H9 (cell line): ENCODE data around the gene PLXNA2. TPM values are rescaled to one million over a fixed set of nuclear protein-coding genes. Genes with fewer than 3 reads are reported as not detected.

Experiments used
- DNase-seq: peaks from one replicate; pipeline ENCODE4 v3.0.0-alpha.2; 2017
- H2AFZ ChIP-seq: one replicate; pipeline ENCODE4 v1.6.1; 2013; ENCODE audit warnings: mild to moderate bottlenecking, low read length, control low read depth, moderate library complexity
- H2AK5ac ChIP-seq: 2 replicates; pipeline ENCODE4 v1.6.1; 2013; ENCODE audit warnings: low read length, control low read depth, mixed read lengths; ENCODE audit not compliant: insufficient read length
- H2BK120ac ChIP-seq: one replicate; pipeline ENCODE4 v1.6.1; 2013; ENCODE audit warnings: low read depth, mild to moderate bottlenecking, low read length, control low read depth, inconsistent platforms; ENCODE audit not compliant: poor library complexity, severe bottlenecking
- H2BK12ac ChIP-seq: 2 replicates; pipeline ENCODE4 v1.6.1; 2013; ENCODE audit warnings: low read length, control low read depth, mixed read lengths, low read depth; ENCODE audit not compliant: insufficient read length
- H2BK15ac ChIP-seq: 2 replicates; pipeline ENCODE4 v1.6.1; 2013; ENCODE audit warnings: low read depth, low read length, control low read depth
- H2BK20ac ChIP-seq: one replicate; pipeline ENCODE4 v1.6.1; 2013; ENCODE audit warnings: low read depth, mild to moderate bottlenecking, low read length, control low read depth, inconsistent platforms; ENCODE audit not compliant: poor library complexity, severe bottlenecking
- H2BK5ac ChIP-seq: 2 replicates; pipeline ENCODE4 v1.6.1; 2013; ENCODE audit warnings: low read length, control low read depth, mixed read lengths; ENCODE audit not compliant: insufficient read length
- H3K14ac ChIP-seq: 2 replicates; pipeline ENCODE4 v1.6.1; 2013; ENCODE audit warnings: low read length, control low read depth; ENCODE audit not compliant: insufficient read depth
- H3K18ac ChIP-seq: 2 replicates; pipeline ENCODE4 v1.6.1; 2013; ENCODE audit warnings: low read depth, mild to moderate bottlenecking, mixed read lengths, low read length, control low read depth; ENCODE audit not compliant: insufficient read length
- H3K23ac ChIP-seq: 2 replicates; pipeline ENCODE4 v1.6.1; 2013; ENCODE audit warnings: low read length, control low read depth, mixed read lengths, low read depth; ENCODE audit not compliant: insufficient read length
- H3K23me2 ChIP-seq: 2 replicates; pipeline ENCODE4 v1.6.1; 2013; ENCODE audit warnings: low read depth, mild to moderate bottlenecking, mixed read lengths, low read length, control low read depth; ENCODE audit not compliant: insufficient read length, poor library complexity, severe bottlenecking
- H3K27ac ChIP-seq: 2 replicates; pipeline ENCODE4 v1.5.1; 2013; ENCODE audit warnings: low read length, control low read depth, mixed read lengths, low read depth; ENCODE audit not compliant: insufficient read length
- H3K27me3 ChIP-seq: 2 replicates; pipeline ENCODE4 v1.6.1; 2013; ENCODE audit warnings: low read length, control low read depth, inconsistent platforms; ENCODE audit not compliant: insufficient read depth
- H3K4ac ChIP-seq: 2 replicates; pipeline ENCODE4 v1.6.1; 2013; ENCODE audit warnings: low read depth, mild to moderate bottlenecking, control low read depth, inconsistent platforms, low read length, moderate library complexity
- H3K4me1 ChIP-seq: 2 replicates; pipeline ENCODE4 v1.6.1; 2013; ENCODE audit warnings: low read length, control low read depth, inconsistent platforms; ENCODE audit not compliant: insufficient read depth
- H3K4me2 ChIP-seq: 2 replicates; pipeline ENCODE4 v1.6.1; 2013; ENCODE audit warnings: low read length, control low read depth, mixed read lengths; ENCODE audit not compliant: insufficient read length, insufficient read depth
- H3K56ac ChIP-seq: 2 replicates; pipeline ENCODE4 v1.6.1; 2013; ENCODE audit warnings: low read depth, mild to moderate bottlenecking, mixed read lengths, low read length, control low read depth; ENCODE audit not compliant: insufficient read length
- H3K79me1 ChIP-seq: 2 replicates; pipeline ENCODE4 v1.6.1; 2013; ENCODE audit warnings: low read depth, mild to moderate bottlenecking, moderate library complexity, low read length, control low read depth, inconsistent platforms; ENCODE audit not compliant: insufficient read depth, poor library complexity, severe bottlenecking
- H3K79me2 ChIP-seq: 2 replicates; pipeline ENCODE4 v1.6.1; 2013; ENCODE audit warnings: low read length, control low read depth, inconsistent platforms; ENCODE audit not compliant: insufficient read depth
- H3K9ac ChIP-seq: 2 replicates; pipeline ENCODE4 v1.6.1; 2013; ENCODE audit warnings: low read length, control low read depth, mixed read lengths; ENCODE audit not compliant: insufficient read length; ENCODE audit errors: extremely low read depth
- H3K9me3 ChIP-seq: one replicate; pipeline ENCODE4 v1.6.1; 2013; ENCODE audit warnings: low read depth, low read length, inconsistent platforms; ENCODE audit not compliant: control insufficient read depth
- H3T11ph ChIP-seq: one replicate; pipeline ENCODE4 v1.6.1; 2013; ENCODE audit warnings: mild to moderate bottlenecking, low read length, control low read depth, inconsistent platforms
- H4K20me1 ChIP-seq: one replicate; pipeline ENCODE4 v1.6.1; 2013; ENCODE audit not compliant: control insufficient read depth, insufficient read length, insufficient read depth
- H4K5ac ChIP-seq: 2 replicates; pipeline ENCODE4 v1.6.1; 2013; ENCODE audit warnings: low read depth, mild to moderate bottlenecking, mixed read lengths, low read length, control low read depth; ENCODE audit not compliant: insufficient read length
- H4K8ac ChIP-seq: replicated peaks from 2 replicates; pipeline ENCODE4 v1.6.1; 2013; ENCODE audit warnings: low read length, control low read depth, mixed read lengths, low read depth; ENCODE audit not compliant: insufficient read length
- H4K91ac ChIP-seq: 2 replicates; pipeline ENCODE4 v1.6.1; 2013; ENCODE audit warnings: low read depth, mild to moderate bottlenecking, moderate library complexity, mixed read lengths, low read length, control low read depth; ENCODE audit not compliant: insufficient read length
- H3K27ac Mint-ChIP-seq, 3 experiments: 2 replicates in 2 of 3; 3 replicates in 1 of 3; pipeline ENCODE4 v1.8.0; 2020 to 2021; ENCODE audit warnings: mixed read lengths in 3 of 3, mild to moderate bottlenecking in 1 of 3, moderate library complexity in 1 of 3
- H3K27me3 Mint-ChIP-seq: 2 replicates; pipeline ENCODE4 v1.8.0; 2021; ENCODE audit warnings: low read depth, mild to moderate bottlenecking, moderate library complexity, mixed read lengths
- H3K36me3 Mint-ChIP-seq, 3 experiments: 2 replicates in 2 of 3; 3 replicates in 1 of 3; pipeline ENCODE4 v1.8.0; 2020 to 2021; ENCODE audit warnings: low read depth in 3 of 3, mixed read lengths in 3 of 3; ENCODE audit not compliant: insufficient read depth in 1 of 3
- H3K4me1 Mint-ChIP-seq, 2 experiments: 2 replicates each; pipeline ENCODE4 v1.8.0; 2020; ENCODE audit warnings: mixed read lengths in 2 of 2
- H3K4me3 Mint-ChIP-seq, 2 experiments: 2 replicates in 1 of 2; 3 replicates in 1 of 2; pipeline ENCODE4 v1.8.0; 2020 to 2021; ENCODE audit warnings: mild to moderate bottlenecking in 2 of 2, mixed read lengths in 2 of 2, moderate library complexity in 1 of 2
- H3K9me3 Mint-ChIP-seq, 2 experiments: 2 replicates in 1 of 2; 3 replicates in 1 of 2; pipeline ENCODE4 v1.8.0; 2020; ENCODE audit warnings: mild to moderate bottlenecking in 2 of 2, mixed read lengths in 2 of 2, moderate library complexity in 1 of 2
- whole genome bisulfite sequencing: extraction: QIAGEN DNeasy Blood & Tissue Kit; methylation state at CpG from one replicate; pipeline ENCODE4 v1.1.7; 2013; ENCODE audit warnings: missing lambda C conversion rate, low lambda C conversion rate, mixed read lengths; ENCODE audit not compliant: insufficient read length; ENCODE audit errors: extremely low coverage; 5-methylcytosine and 5-hydroxymethylcytosine counted together
- total RNA-seq: library from RNA; stranded (reverse); gene quantifications from 2 replicates; pipeline ENCODE4 v1.2.1, GENCODE V29; 2021
- TF ChIP-seq, protein P1 (sequence below): fragments of 200-600 bp; sonication (generic); conservative IDR thresholded peaks from 3 replicates; pipeline ENCODE4 v1.8.0; 2021; ENCODE audit warnings: antibody characterized with exemption, mild to moderate bottlenecking

Gene PLXNA2
- total RNA-seq, 1 experiment from 2014 or later, result 0.57 TPM

DNA sequence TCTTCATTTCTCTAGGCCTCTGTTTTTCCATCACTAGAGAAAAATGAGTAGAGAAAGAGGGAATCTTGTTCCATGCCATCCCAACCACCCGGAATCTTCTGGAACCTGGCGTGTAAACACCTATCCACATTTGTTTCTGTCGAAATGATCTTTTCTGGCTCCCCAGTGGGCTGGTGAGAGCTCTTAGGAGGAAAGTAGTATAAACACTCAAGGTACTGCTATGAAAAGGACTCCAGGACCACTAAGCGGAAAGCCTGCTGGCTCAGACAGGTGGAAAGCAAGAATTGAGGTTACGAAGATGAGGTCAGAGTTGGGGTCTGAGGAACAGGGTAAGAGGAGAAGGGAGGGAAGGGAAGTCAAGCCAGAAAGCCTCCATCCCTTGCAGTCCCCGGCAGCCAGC is 90.8 kb downstream of the PLXNA2 start:
- no peaks in the 10 kb centered on the region for H3K36me3 Mint-ChIP-seq
- H3K14ac ChIP-seq, result no peak overlapping the region
- H3K4me3 Mint-ChIP-seq, result no peak overlapping the region
- H3K4me2 ChIP-seq, result no peak overlapping the region
- no peaks in the 10 kb centered on the region for H3K79me2 ChIP-seq
- H3K79me1 ChIP-seq, result no peaks in the 10 kb centered on the region
- H3K9me3 Mint-ChIP-seq, result no peaks in the 10 kb centered on the region
- no peak overlapping the region for H3T11ph ChIP-seq
- no peaks in the 10 kb centered on the region for H3K27me3 ChIP-seq
- H4K8ac ChIP-seq, result no peak overlapping the region
- TF ChIP-seq, protein P1, sequence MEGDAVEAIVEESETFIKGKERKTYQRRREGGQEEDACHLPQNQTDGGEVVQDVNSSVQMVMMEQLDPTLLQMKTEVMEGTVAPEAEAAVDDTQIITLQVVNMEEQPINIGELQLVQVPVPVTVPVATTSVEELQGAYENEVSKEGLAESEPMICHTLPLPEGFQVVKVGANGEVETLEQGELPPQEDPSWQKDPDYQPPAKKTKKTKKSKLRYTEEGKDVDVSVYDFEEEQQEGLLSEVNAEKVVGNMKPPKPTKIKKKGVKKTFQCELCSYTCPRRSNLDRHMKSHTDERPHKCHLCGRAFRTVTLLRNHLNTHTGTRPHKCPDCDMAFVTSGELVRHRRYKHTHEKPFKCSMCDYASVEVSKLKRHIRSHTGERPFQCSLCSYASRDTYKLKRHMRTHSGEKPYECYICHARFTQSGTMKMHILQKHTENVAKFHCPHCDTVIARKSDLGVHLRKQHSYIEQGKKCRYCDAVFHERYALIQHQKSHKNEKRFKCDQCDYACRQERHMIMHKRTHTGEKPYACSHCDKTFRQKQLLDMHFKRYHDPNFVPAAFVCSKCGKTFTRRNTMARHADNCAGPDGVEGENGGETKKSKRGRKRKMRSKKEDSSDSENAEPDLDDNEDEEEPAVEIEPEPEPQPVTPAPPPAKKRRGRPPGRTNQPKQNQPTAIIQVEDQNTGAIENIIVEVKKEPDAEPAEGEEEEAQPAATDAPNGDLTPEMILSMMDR, result no peak
- H3K56ac ChIP-seq, result no peak overlapping the region
- H2BK20ac ChIP-seq, result no peak overlapping the region
- H3K18ac ChIP-seq, result no peak overlapping the region
- H3K27ac ChIP-seq, result no peak overlapping the region
- H3K27me3 Mint-ChIP-seq, result peaks cover 8% of the 10 kb centered on the region
- no peak overlapping the region for H4K91ac ChIP-seq
- no peak overlapping the region for H4K5ac ChIP-seq
- H3K9me3 ChIP-seq, result no peaks in the 10 kb centered on the region
- H2BK5ac ChIP-seq, result no peak overlapping the region
- peaks cover 21 to 24% of the 10 kb centered on the region in 2 experiments for H3K4me1 Mint-ChIP-seq
- H3K9ac ChIP-seq, result no peak overlapping the region
- H2AFZ ChIP-seq, result no peak overlapping the region
- H2BK12ac ChIP-seq, result no peak overlapping the region
- H3K23me2 ChIP-seq, result no peaks in the 10 kb centered on the region
- H3K23ac ChIP-seq, result no peak overlapping the region
- WGBS, result no CpG with 5 or more reads among the region's 6 CpGs
- no peaks in the 10 kb centered on the region for H4K20me1 ChIP-seq
- no peak overlapping the region for H3K27ac Mint-ChIP-seq
- H2BK15ac ChIP-seq, result no peak overlapping the region
- H2BK120ac ChIP-seq, result no peak overlapping the region
- H2AK5ac ChIP-seq, result no peak overlapping the region
- H3K4me1 ChIP-seq, result no peaks in the 10 kb centered on the region
- no peak overlapping the region for H3K4ac ChIP-seq
- DNase-seq, result no peak
